ENCODE results near the gene TNS2.

- TF ChIP-seq RFX5 (IDR thresholded peaks at IDR 0.05; ENCODE audit: low read depth, low read length) (no peak), IRF2 (CRISPR knock-in tag; IDR thresholded peaks at IDR 0.05) (no peak), YY1 (IDR thresholded peaks at IDR 0.05; ENCODE audit: insufficient read depth, insufficient replicate concordance, low read depth, low read length) (no peak), CTCF (CRISPR knock-in tag; IDR thresholded peaks at IDR 0.05) (no peak), ATF3 (CRISPR knock-in tag; IDR thresholded peaks at IDR 0.05) (no peak), PCBP1 (IDR thresholded peaks at IDR 0.05; ENCODE audit: borderline replicate concordance, low read depth, low read length) (no peak), POLR2A (IDR thresholded peaks at IDR 0.05; ENCODE audit: insufficient read depth in 1 of 2, low read depth in 2 of 2, low read length in 2 of 2) (no peak), GTF2F1 (IDR thresholded peaks at IDR 0.05; ENCODE audit: low read length) (no peak)
Measured at GRCh38 chr12:53094394-53094787, 44.5 kb downstream of the TNS2 start.

Measured in HepG2 (cell line).